IMR-90 (cell line): ENCODE results near the gene TMEM215. TPM values are rescaled to one million over a fixed set of nuclear protein-coding genes. Genes with fewer than 3 reads are reported as not detected.

Experiments used
- ATAC-seq: fragments of 200-7000 bp; cut with Tn5 transposase; 2 replicates; pipeline ENCODE4 v1.9.1; 2020; ENCODE audit warnings: low read depth, mild to moderate bottlenecking, moderate library complexity
- BruUV-seq: library from RNA; stranded (reverse); fragments of 400-500 nt; replicated peaks from 2 replicates; lab custom pipeline; 2021; lab: Mats Ljungman, UMichigan
- CTCF ChIA-PET: fragments of 300-600 bp; formaldehyde crosslinking; extraction: SDS; loops from one replicate; lab custom pipeline; 2021; ENCODE audit warnings: antibody characterized with exemption; lab: Yijun Ruan, JAX
- POLR2A ChIA-PET: fragments of 300-600 bp; sonication (Branson Sonifier 250); formaldehyde crosslinking; loops from one replicate; lab custom pipeline; 2022; ENCODE audit warnings: antibody characterized with exemption; ENCODE audit not compliant: unreplicated experiment; lab: Charles Lee
- DNase-seq: peaks from one replicate; pipeline ENCODE4 v3.0.0; 2013
- H2AFZ ChIP-seq: replicated peaks from 2 replicates; pipeline ENCODE3; 2013; ENCODE audit warnings: low read length, mild to moderate bottlenecking; ENCODE audit not compliant: poor library complexity
- H2AK5ac ChIP-seq: 2 replicates; pipeline ENCODE4 v1.6.1; 2013; ENCODE audit warnings: low read depth, low read length, inconsistent platforms
- H2AK9ac ChIP-seq: replicated peaks from 2 replicates; pipeline ENCODE3; 2013; ENCODE audit warnings: mild to moderate bottlenecking, low read depth, low read length, moderate library complexity; ENCODE audit not compliant: poor library complexity
- H2BK120ac ChIP-seq: 2 replicates; pipeline ENCODE4 v1.6.1; 2013; ENCODE audit warnings: low read depth, low read length, inconsistent platforms
- H2BK15ac ChIP-seq: 3 replicates; pipeline ENCODE4 v1.6.1; 2013; ENCODE audit warnings: low read depth, low read length, inconsistent platforms
- H2BK20ac ChIP-seq: 2 replicates; pipeline ENCODE4 v1.6.1; 2013; ENCODE audit warnings: low read depth, mild to moderate bottlenecking, inconsistent platforms, low read length, moderate library complexity
- H2BK5ac ChIP-seq: 2 replicates; pipeline ENCODE4 v1.6.1; 2013; ENCODE audit warnings: mild to moderate bottlenecking, low read depth, low read length, inconsistent platforms; ENCODE audit not compliant: poor library complexity, severe bottlenecking
- H3K14ac ChIP-seq: replicated peaks from 2 replicates; pipeline ENCODE4 v1.6.1; 2013; ENCODE audit warnings: low read depth, low read length, inconsistent platforms
- H3K18ac ChIP-seq: 2 replicates; pipeline ENCODE4 v1.6.1; 2013; ENCODE audit warnings: low read depth, low read length, control low read depth
- H3K23ac ChIP-seq: 2 replicates; pipeline ENCODE4 v1.6.1; 2013; ENCODE audit warnings: low read depth, low read length, inconsistent platforms
- H3K27ac ChIP-seq: 2 replicates; pipeline ENCODE4 v1.5.1; 2013; ENCODE audit warnings: mild to moderate bottlenecking, control low read depth, low read length; ENCODE audit not compliant: insufficient read depth
- H3K27me3 ChIP-seq: 2 replicates; pipeline ENCODE4 v1.6.1; 2013; ENCODE audit warnings: low read length; ENCODE audit not compliant: control insufficient read depth, insufficient read depth
- H3K36me3 ChIP-seq: 2 replicates; pipeline ENCODE4 v1.6.1; 2013; ENCODE audit warnings: low read length, mixed read lengths; ENCODE audit not compliant: control insufficient read depth, insufficient read depth
- H3K4ac ChIP-seq: 2 replicates; pipeline ENCODE4 v1.6.1; 2013; ENCODE audit warnings: low read depth, low read length, inconsistent platforms
- H3K4me1 ChIP-seq: 2 replicates; pipeline ENCODE4 v1.6.1; 2013; ENCODE audit warnings: low read length, mixed read lengths; ENCODE audit not compliant: control insufficient read depth, insufficient read depth
- H3K4me2 ChIP-seq: 2 replicates; pipeline ENCODE4 v1.6.1; 2013; ENCODE audit warnings: low read depth, mild to moderate bottlenecking, control low read depth, low read length, moderate library complexity
- H3K4me3 ChIP-seq: 2 replicates; pipeline ENCODE4 v1.5.1; 2013; ENCODE audit warnings: low read depth, mild to moderate bottlenecking, control low read depth, low read length, moderate library complexity; ENCODE audit not compliant: insufficient read depth
- H3K56ac ChIP-seq: 2 replicates; pipeline ENCODE4 v1.6.1; 2013; ENCODE audit warnings: low read length, inconsistent platforms; ENCODE audit not compliant: insufficient read depth; ENCODE audit errors: extremely low read depth
- H3K79me1 ChIP-seq, 2 experiments: 2 replicates each; pipeline ENCODE4 v1.6.1; 2013; ENCODE audit warnings: low read length in 2 of 2, inconsistent platforms in 1 of 2, low read depth in 1 of 2
- H3K9ac ChIP-seq: 2 replicates; pipeline ENCODE4 v1.6.1; 2013; ENCODE audit warnings: low read depth, low read length, control low read depth
- H3K9me1 ChIP-seq: 2 replicates; pipeline ENCODE4 v1.6.1; 2013; ENCODE audit warnings: low read length, inconsistent platforms; ENCODE audit not compliant: insufficient read depth
- H3K9me3 ChIP-seq: 2 replicates; pipeline ENCODE4 v1.6.1; 2013; ENCODE audit warnings: low read length; ENCODE audit not compliant: control insufficient read depth, insufficient read depth
- H4K20me1 ChIP-seq: 2 replicates; pipeline ENCODE4 v1.6.1; 2013; ENCODE audit warnings: low read length, inconsistent platforms; ENCODE audit not compliant: insufficient read depth
- H4K5ac ChIP-seq: 2 replicates; pipeline ENCODE4 v1.6.1; 2013; ENCODE audit warnings: mild to moderate bottlenecking, low read depth, low read length, control low read depth
- H4K8ac ChIP-seq, 2 experiments: 2 replicates each; pipeline ENCODE4 v1.6.1; 2013; ENCODE audit warnings: low read depth in 2 of 2, low read length in 2 of 2, control low read depth in 1 of 2, inconsistent platforms in 1 of 2
- H4K91ac ChIP-seq: 2 replicates; pipeline ENCODE4 v1.6.1; 2013; ENCODE audit warnings: low read depth, low read length, inconsistent platforms; ENCODE audit not compliant: insufficient read depth
- BHLHE40 ChIP-seq: fragments of 150-350 bp; IDR thresholded peaks from 2 replicates; pipeline ENCODE4 v1.6.1; 2016; ENCODE audit warnings: mild to moderate bottlenecking, low read depth, low read length
- CHD1 ChIP-seq: IDR thresholded peaks from 2 replicates; pipeline ENCODE4 v1.6.1; 2012; ENCODE audit warnings: low read depth, low read length, improper control_type of control experiment
- FOS ChIP-seq: fragments of 150-350 bp; IDR thresholded peaks from 2 replicates; pipeline ENCODE4 v1.6.1; 2016; ENCODE audit warnings: low read depth, low read length
- MAFK ChIP-seq: IDR thresholded peaks from 2 replicates; pipeline ENCODE4 v1.6.1; 2012; ENCODE audit warnings: low read depth, low read length, improper control_type of control experiment
- NFE2L2 ChIP-seq: fragments of 150-350 bp; IDR thresholded peaks from 2 replicates; pipeline ENCODE4 v1.6.1; 2016; ENCODE audit warnings: low read depth, mild to moderate bottlenecking, low read length
- RAD21 ChIP-seq: IDR thresholded peaks from 2 replicates; pipeline ENCODE4 v1.6.1; 2012; ENCODE audit warnings: low read length, improper control_type of control experiment
- RCOR1 ChIP-seq: IDR thresholded peaks from 2 replicates; pipeline ENCODE4 v1.6.1; 2012; ENCODE audit warnings: mild to moderate bottlenecking, low read length, improper control_type of control experiment; ENCODE audit not compliant: insufficient replicate concordance
- RFX5 ChIP-seq: IDR thresholded peaks from 2 replicates; pipeline ENCODE4 v1.8.0; 2012; ENCODE audit warnings: low read depth, mild to moderate bottlenecking, low read length, moderate library complexity
- WGBS, 2 experiments: methylation state at CpG; one replicate each; pipeline versions ENCODE4 v1.1.5 to v1.1.7; 2013; ENCODE audit warnings: missing lambda C conversion rate in 2 of 2; ENCODE audit not compliant: insufficient read length in 1 of 2; ENCODE audit errors: extremely low coverage in 2 of 2; 5-methylcytosine and 5-hydroxymethylcytosine counted together
- dilution Hi-C: fragments of 300-500 bp; cut with HindIII; formaldehyde crosslinking; loops from one replicate; pipeline ENCODE4 v1.14.3; 2018; ENCODE audit warnings: low sequenced_read_pairs; ENCODE audit not compliant: unreplicated experiment
- in situ Hi-C: fragments of 300-500 bp; cut with MboI; formaldehyde crosslinking; loops from 3 replicates; pipeline ENCODE4 v1.14.3; 2019; ENCODE audit warnings: low sequenced_read_pairs, inconsistent platforms, mixed read lengths
- intact Hi-C: fragments of 100-400 bp; cut with micrococcal nuclease; formaldehyde crosslinking; loops from 2 replicates; pipeline ENCODE4 v1.10.0; 2022
- polyA plus RNA-seq, 3 experiments: library from polyadenylated mRNA; depleted of rRNA; stranded (reverse); fragments of >200 nt; gene quantifications; 2 replicates each; pipeline ENCODE4 v1.2.3, GENCODE V29; 2012; ENCODE audit warnings: low replicate concordance in 1 of 3
- total RNA-seq: library from RNA; depleted of rRNA; stranded (reverse); fragments of >200 nt; gene quantifications from 2 replicates; pipeline ENCODE4 v1.2.3, GENCODE V29; 2012
- TF ChIP-seq, protein P1 (sequence below): conservative IDR thresholded peaks from 2 replicates; pipeline ENCODE4 v1.5.1; 2012; ENCODE audit warnings: mild to moderate bottlenecking, low read depth, low read length, improper control_type of control experiment
- TF ChIP-seq, protein P2 (sequence below): fragments of 150-350 bp; IDR thresholded peaks from 2 replicates; pipeline ENCODE4 v1.6.1; 2017; ENCODE audit warnings: mild to moderate bottlenecking, antibody characterized with exemption, low read length, low read depth

The TMEM215 gene
- total and polyA plus RNA-seq, 2 of the 4 experiments (the other 2 are of a cell fraction): not detected

DNA sequence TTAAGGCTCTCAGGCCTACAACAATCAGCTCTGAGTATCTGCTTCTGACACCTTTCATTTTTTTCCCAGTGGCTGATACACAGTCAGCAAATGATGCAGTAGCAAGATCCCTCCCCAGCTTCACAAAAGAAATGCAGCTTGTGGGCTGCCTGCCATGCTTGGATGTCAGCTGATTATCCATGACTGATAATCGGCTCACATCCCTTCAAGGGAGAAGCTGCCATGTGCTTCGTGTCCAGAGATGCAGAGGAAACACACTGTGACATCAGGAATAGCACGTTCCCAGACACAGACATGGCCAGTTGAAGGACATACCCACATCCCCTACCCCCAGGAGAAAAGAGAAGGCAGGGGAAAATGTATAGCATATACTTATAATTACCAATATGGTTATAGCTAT lies 27.9 kb downstream of the TMEM215 start:
- H3K4me1 ChIP-seq: no peaks in the 10 kb centered on the region
- no TSS peak for BruUV-seq
- no peak for DNase-seq
- no peak overlapping the region for H3K18ac ChIP-seq
- H3K27me3 ChIP-seq: no peaks in the 10 kb centered on the region
- no peak overlapping the region for H4K5ac ChIP-seq
- no peak overlapping the region for H2BK15ac ChIP-seq
- no peak overlapping the region for H2BK120ac ChIP-seq
- POLR2A ChIA-PET: no interaction called here
- no peaks in the 10 kb centered on the region for H4K20me1 ChIP-seq
- no peak overlapping the region for H3K56ac ChIP-seq
- no peak overlapping the region for H3K14ac ChIP-seq
- no peak overlapping the region for H3K4me3 ChIP-seq
- no peaks in the 10 kb centered on the region for H3K36me3 ChIP-seq
- no peak overlapping the region for H2BK5ac ChIP-seq
- H2BK20ac ChIP-seq: no peak overlapping the region
- intact Hi-C loops (no loop called here), in situ Hi-C loops (no loop called here), dilution Hi-C loops (no loop called here)
- no peak overlapping the region for H3K27ac ChIP-seq
- no peak for ATAC-seq
- no peak overlapping the region for H2AK9ac ChIP-seq
- H3K4ac ChIP-seq: no peak overlapping the region
- H3K23ac ChIP-seq: no peak overlapping the region
- H3K4me2 ChIP-seq: no peak overlapping the region
- no peak overlapping the region for H4K8ac ChIP-seq
- no peaks in the 10 kb centered on the region for H3K79me1 ChIP-seq
- H3K9ac ChIP-seq: no peak overlapping the region
- CTCF ChIA-PET: no interaction called here
- H3K9me3 ChIP-seq: no peaks in the 10 kb centered on the region
- H2AK5ac ChIP-seq: no peak overlapping the region
- WGBS, 2 experiments: 17% methylated on average over 1 of the region's 3 CpGs; no CpG with 5 or more reads in 1 of the 2 experiments
- H4K91ac ChIP-seq: no peak overlapping the region
- TF ChIP-seq CHD1 (no peak), NFE2L2 (no peak), RCOR1 (no peak), FOS (no peak), RFX5 (no peak), BHLHE40 (no peak), MAFK (no peak), RAD21 (no peak)
- TF ChIP-seq, protein P1, sequence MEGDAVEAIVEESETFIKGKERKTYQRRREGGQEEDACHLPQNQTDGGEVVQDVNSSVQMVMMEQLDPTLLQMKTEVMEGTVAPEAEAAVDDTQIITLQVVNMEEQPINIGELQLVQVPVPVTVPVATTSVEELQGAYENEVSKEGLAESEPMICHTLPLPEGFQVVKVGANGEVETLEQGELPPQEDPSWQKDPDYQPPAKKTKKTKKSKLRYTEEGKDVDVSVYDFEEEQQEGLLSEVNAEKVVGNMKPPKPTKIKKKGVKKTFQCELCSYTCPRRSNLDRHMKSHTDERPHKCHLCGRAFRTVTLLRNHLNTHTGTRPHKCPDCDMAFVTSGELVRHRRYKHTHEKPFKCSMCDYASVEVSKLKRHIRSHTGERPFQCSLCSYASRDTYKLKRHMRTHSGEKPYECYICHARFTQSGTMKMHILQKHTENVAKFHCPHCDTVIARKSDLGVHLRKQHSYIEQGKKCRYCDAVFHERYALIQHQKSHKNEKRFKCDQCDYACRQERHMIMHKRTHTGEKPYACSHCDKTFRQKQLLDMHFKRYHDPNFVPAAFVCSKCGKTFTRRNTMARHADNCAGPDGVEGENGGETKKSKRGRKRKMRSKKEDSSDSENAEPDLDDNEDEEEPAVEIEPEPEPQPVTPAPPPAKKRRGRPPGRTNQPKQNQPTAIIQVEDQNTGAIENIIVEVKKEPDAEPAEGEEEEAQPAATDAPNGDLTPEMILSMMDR: no peak
- TF ChIP-seq, protein P2, sequence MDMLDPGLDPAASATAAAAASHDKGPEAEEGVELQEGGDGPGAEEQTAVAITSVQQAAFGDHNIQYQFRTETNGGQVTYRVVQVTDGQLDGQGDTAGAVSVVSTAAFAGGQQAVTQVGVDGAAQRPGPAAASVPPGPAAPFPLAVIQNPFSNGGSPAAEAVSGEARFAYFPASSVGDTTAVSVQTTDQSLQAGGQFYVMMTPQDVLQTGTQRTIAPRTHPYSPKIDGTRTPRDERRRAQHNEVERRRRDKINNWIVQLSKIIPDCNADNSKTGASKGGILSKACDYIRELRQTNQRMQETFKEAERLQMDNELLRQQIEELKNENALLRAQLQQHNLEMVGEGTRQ: no peak
- H3K9me1 ChIP-seq: no peaks in the 10 kb centered on the region
- H2AFZ ChIP-seq: no peak overlapping the region
